ENCODE measurements around the gene GNA12.

- TF ChIP-seq EZH2phosphoT487 (IDR thresholded peaks at IDR 0.05; ENCODE audit: borderline replicate concordance, low read length) (no peak), EZH2 (IDR thresholded peaks at IDR 0.05; ENCODE audit: low read length, unreplicated experiment) (no peak), CTCF (conservative IDR thresholded peaks at IDR 0.05; ENCODE audit: low read depth, low read length) (no peak)
Measured at GRCh38 chr7:2792856-2793487, 51.1 kb downstream of the GNA12 start.

All from PC-3 (cell line).